8988T (cell line): Measurements from ENCODE around the gene CNTN2.

Experiments used
- DNase-seq: peaks from one replicate; pipeline ENCODE4 v3.0.0; 2011

CNTN2 gene

DNA sequence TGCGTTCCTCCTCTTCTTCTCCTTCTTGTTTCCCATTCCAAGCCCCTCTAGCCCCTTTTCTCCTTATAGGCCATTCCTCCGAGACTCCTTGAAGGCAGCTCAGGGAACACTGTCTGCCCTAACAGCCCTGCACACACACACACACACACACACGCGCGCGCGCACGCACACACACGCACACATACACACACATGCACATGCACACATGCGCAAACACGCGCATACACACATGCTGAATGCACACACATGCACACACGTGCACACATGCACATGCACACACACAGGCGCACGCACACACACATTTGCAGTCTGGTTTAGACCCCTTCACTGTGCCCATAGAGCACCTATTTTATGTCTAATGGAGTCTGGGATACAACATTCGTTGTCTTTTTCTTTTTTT, 17.8 kb upstream of the CNTN2 start:
- no peak for DNase-seq

DNA sequence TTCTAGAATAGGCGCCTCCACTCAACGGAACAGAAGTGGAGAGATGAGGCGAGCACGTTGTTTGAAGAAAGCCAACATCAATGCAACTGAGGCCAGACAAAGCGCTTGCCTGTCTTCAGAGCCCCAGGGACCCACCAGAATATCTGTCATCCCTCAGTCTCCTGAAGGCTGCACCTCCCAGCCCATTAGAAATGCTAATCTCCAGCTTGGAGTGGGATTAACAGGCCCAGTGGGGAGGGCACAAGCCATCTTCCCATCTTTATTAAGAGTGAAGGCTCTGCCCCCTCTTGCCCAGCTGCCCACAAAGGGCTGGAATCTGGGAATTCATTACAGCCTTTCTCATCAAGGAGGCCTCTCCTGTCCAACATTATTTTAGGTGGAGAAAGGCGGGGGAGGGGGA, 16.8 kb upstream of the CNTN2 start:
- DNase-seq: no peak

DNA sequence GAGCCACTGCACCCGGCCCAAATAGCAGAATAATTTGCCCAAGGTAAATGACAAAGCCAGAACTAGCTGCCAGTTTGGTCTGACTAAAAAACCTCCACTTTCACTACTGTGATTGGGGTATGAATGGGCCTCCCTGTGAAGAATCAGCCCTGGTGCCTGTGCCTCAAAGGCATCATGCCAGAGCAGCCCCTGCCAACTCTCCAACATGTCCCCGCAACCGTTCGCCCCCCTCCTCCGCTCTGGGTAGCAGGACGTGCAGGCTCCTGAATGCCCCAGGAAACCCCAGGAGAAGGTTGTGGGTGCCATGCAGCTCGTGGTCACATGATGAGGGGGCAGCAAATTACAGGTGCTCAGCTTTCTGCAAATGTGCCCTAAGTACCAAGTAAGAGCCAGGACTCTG, 14.6 kb upstream of the CNTN2 start:
- DNase-seq: no peak

DNA sequence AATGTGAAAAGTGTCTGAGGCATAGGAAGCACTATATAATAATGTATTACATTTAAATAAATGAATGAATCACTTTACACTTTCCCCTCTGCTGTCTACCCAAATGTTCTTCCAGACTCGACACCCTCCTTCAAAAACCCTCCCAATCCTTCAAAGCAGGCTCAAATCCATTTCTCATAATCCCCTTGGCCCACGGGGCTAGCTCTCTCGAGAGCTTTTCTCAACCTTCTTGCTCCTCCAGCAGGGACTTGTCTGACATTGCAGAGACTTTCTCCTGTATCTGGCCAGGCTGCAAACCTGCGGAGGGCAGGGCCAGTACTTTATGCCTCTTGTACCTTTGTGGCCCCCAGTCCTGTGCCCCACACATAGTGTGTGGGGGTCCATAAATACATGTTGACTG, 14.1 kb upstream of the CNTN2 start:
- no peak for DNase-seq

DNA sequence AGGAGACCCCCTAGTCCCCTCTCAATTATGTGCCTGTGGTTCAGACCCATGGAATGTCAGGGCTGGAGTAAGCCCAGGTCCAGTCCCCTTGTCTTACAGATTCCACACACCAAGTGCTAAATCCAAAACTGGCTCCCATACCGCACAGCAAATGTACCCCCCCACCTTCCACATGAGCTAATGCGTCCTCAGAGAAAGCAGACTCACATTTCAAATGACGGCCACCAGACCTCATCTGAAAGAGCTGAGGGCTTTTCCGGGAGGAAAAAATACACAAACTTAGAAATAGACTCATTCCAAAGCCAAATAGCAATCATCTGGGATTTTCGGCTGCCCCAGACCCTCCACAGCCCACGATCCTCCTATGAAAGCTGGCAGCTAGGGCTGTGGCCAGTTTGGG, 12.8 kb upstream of the CNTN2 start:
- DNase-seq: no peak

DNA sequence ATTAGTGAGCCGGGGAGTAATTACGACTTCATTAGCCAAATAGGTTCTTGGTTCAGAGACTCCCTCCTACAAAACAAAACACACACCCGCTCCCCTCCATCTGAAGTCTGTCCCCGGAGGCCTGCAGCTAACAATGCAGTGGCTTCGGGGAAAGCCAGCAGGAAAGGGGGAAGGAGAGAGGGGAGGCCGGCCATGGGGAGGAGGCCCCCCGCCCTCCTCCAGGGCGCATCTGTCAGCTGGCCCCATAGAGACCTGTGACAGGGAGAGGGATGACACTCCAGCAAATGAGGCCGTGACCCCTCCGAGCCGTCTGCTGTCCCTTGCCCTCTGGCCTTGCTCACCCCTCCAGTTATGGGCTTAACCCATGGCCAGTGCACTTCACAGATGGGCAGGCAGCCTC, 12.1 kb upstream of the CNTN2 start:
- DNase-seq: no peak

DNA sequence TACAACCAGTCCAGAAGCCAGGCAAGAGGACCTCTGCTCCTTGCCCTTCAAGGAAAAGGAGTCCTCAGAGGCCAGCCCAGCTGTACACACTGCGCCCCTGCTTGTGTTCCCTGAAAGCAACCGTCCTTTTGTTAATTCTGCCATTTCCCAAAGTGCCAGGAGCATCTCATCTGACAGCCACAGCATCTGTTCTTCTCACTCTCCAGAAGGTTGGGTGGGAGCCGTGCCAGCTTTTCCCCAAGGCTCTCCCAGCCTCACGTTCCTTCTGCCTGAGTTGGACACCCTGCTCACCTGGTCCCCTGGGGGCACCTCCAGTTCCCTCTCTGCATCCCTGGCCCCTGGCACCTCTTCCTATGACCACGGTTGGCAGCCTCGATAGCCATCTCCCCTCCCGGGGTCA, 10.5 kb upstream of the CNTN2 start:
- DNase-seq: no peak

DNA sequence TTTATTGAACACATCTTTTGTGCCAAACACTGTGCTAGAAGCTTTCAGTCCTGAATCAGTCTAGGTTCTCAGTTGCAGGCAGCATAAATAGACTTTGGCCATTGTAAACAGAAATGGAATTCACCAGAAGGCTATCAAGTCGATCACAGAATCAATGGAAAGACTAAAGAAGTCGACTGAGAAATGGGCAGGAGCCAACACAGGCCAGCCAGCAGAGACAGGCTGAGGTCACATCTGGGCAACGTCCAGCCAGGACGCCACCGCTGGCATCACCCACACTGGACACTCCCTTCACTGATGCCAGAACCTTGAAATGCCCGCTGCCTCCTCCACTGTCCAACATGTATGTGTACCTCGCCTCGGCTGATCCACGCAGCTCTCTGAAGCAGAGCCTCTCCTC, 5.5 kb upstream of the CNTN2 start:
- no peak for DNase-seq

DNA sequence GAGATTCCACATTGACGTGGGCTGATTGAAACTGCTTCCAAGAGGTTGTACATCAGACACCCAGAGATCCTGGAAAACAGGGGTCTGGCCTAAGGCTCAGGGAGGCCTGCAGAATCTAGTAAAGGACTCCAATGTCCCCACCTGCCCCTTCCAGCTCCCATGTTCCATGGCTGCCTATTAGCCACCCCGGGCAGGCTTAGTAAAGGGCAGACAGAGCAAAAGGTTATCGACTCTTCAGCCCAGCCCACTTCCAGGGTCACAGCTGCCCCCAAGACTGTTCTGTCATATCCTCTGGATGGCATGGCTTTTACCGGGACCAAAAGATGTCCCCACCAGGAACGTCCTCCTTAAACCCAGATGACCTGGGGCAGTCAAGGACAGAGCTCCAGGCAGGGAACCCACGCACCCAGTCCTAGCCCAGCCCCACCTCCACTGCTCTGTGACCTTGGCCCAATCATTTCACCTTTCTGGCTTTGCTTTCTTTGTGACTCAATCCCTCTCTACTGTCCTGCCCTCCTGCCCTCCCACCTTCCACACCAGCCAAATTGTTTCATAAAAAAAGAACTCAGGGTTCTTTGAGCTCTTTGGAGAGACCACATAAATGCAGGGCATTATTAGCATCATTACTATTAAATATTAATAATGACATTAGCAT, 4.8 kb upstream of the CNTN2 start:
- DNase-seq: no peak

DNA sequence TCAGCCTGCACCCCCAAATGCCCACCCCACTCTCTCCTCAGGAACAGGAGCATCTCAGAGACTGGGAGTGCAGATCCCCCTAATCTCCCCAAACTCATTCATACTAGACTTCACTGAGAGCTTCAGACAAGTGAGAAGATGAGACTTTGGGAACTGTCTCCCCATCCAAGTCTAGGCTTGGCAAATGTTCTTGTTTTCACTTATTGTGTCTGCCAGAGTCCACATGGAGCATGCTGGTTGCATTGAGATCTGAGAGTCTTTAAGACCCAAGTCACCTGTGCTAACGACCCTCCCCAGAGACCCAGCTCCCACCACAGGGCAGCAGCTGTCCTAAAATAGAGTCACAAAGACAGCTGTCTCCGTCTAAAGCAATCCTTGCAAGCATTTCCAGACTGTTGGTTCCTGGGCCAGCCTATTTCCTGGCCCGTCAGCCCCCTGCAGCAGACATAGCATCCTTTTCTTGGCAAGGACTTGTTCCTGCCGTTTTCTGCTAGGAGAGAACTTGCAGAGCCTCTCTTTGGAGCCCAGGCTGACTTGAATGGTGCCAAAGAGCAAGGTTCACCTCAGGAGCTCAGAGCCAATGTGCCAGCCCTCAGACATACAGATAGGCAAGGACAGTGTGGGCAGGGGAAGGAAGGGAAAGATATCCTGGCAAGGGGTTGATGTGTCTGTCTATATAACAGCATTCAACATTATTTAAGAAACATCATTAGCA, 1.9 kb upstream of the CNTN2 start:
- DNase-seq: no peak

DNA sequence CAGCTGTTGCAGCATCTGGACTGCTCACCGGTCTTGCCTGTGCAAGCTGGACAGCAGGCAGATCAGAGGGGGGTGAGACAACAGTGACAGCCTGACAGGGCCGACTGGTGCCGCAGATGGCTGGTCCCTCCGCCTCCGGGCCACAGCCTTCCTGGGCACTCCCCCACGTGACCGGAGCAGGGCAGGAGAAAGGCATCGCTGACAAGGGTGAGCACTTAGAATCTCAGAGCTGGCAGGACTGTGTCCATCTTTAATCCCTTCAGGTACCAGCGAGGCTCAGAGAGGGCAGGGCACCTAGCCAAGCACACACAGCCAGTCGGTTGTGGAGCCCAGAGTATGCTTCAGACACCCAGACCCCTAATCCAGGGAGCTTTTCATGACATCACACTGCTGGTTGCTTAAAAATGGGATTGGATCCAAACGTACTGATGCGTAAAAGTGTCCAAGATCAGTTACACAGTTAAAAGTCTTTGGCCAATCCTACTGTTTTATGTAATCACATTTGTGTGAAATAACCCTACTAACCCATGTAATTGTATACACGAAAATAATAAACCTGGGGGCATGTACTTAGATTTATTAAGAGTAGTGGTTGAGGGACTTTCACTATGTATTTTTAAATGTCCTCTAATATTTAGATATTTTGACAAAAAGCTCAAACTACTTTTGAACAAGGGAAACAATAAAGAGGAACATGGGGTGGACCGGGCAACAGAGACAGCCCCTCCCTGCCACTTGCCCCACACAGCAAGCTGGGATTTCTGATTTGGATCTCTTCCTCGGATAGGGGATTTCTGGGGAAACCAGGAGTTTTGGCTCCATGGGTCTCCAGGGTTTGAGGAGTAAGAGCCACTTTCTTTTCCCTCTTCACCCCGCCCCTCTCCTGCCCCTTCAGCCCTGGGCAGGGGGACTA, 758 bp upstream of the CNTN2 start:
- DNase-seq: no peak

DNA sequence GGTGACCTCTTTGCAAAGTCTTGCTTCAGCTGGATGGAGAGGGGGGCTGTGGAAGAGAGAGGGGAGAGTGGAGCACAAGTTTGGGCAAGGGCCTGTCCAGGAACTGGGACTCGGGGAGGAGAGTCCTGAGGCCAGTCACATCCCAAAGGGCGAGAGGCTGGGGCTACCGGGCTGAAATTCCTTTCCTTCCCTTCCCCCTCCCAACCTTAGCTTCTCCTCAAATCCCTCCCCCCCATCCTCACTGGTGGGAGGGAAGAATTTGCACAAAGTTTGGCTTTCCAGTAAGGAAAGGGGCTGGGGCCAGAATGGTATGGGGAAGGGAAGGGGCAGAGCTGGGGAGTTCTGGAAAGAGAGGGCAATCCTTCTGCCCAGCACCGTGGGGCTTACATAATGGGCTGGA, 854 bp downstream of the CNTN2 start:
- DNase-seq: no peak

DNA sequence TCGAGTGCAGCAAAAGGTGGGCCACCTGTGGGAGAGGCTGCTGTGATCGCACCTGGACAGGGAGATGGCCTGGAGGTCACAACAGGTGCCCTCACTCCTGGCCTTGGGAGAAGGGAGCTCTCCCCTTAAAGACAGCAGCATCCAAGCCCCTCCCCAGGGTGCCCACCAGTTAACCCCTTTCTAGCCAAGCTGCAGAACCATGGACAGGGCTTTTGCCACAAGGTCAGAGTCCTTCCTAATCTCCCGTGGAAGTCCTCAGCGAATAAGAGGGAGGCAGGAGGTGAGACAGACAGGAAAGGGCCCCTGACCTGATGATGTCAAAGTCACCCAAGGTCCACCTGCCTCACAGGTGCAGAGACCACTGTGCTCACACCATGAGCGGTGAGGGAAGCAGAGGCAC, 1.7 kb downstream of the CNTN2 start:
- no peak for DNase-seq

DNA sequence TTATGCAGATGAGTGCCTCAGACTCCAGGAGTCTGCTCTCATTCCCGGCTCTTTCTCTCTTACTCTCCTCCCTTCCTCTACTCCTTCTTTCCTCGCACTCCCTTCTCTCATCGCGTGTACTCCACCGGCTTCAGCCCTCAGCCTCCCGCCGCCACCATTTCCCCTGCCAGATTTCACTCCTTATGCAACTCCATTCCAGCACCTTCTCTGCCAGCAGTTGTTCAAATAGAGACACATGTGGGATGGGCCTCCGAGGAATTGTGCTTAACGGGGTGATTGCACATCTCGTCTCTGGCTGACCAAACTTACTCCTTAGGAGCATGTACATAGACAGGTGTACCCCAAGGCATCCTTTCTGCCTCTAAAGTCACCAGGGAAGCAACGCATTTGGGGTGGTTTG, 2.1 kb downstream of the CNTN2 start:
- no peak for DNase-seq

DNA sequence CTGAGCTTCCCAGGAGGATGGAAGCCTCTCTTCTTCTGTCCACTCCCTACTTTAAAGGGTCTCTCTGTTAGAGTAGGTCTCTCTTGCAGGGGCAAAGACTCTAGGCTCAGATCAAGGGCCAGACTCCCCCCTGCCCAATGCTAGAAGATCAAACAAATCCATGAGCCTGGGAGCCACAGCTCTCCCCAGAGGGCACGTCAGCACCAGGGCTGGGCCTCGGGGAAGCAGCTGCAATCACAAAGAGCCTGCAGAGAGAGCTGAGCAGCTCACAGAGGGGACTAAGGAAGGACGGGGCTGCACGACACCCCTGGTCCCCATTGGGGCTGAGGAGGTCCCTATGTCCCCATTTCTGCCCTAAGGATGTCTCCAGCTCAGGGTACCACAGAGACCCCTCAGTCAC, 3.9 kb downstream of the CNTN2 start:
- DNase-seq: no peak

DNA sequence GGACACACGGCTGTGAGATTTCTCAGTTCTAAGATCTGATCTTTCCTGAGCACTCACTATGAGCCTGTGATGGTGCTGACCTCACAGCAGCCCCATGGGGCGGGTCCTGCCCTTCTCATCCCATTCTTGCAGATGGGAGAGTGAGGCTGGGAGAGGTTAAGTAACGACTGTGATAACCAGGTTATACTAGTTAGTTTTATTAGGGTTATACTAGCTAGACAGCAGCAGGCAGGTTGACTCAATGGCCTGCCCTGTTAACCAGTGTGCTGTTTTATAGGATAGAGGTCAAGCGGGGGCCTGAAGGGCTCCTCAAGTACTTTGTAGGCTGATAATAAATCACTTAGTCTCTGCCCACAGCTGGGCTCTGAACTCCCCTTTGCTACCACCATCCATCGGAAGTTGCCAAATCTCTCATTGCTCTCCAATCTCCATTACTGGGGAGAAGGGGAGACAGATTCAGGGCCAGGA, 4.8 kb downstream of the CNTN2 start:
- no peak for DNase-seq

DNA sequence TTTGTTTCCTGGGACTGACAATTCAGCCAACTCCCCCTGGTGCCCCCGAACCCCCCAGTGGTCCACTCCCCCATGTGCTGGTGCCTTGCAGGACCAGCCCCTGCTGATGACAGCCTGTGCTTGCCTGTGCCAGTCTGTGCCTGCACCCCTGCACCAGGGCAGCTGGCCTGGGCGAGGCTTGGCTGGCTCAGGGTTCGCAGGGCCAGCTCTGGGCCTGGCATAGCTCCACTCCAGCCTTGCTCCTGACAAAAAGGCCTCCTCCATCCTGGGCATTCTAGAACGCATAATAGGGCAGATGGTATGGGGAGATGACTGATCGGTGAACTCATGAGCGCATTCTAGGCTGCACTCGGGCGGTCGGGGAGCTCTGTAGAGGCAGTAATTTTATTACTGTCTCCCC, 5.4 kb downstream of the CNTN2 start:
- DNase-seq: no peak

DNA sequence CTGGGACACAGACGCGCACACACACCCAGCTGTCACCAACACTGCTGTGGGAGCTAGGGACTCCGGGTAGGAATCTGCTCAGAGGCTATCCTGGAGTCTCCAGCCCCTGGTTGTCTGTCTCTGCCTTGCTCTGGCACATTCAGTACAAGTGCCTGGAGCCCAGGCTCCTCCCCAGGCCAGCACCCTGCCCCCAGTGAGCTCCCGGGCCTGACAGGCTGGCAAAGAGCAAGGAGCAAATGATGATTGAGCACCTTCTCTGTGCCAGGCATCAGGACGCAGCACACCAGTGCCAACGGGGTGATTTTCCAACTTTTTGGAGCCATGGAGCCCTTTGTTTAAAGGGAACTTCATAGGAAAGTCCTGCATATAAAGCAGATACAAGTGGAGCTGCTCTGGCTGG, 6.5 kb downstream of the CNTN2 start:
- DNase-seq: no peak

DNA sequence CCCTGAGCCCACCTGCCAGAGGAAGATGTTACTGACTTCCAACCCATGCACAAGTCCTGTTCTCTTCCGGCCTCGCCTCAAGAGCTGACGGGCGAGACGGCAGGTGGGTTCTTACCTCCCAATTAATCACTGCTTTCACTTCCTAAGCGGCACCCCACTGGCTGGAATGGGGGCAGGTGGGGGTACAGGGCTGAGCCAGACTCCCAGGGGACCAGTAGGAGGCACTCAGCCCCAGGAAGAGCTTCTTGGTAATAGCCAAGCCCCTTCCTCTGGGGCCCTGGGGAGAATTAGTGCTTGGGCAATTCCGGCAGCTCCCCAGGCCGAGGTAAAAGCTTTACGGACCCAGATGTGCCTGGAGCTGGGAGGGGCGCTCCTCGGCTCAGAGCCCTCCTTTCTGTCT, 9.7 kb downstream of the CNTN2 start:
- DNase-seq: no peak

DNA sequence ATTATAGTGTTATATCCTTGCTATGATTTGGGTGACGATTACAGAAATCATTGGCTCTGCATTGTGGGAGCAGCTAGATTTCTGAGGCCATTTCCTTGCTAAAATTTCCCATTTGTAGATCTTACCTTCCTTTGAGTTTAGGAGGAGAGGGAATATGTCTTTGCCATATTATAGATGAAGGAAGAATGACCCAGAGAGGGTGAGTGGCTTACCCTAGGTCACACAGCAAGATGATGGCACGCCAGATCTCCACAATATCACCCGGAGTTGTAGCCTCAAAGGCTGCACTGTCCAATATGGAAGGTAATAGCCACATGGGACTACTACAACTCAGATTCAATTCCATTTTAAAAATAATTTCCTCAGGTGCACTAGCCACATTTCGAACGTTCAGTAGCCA, 10.3 kb downstream of the CNTN2 start:
- DNase-seq: no peak

DNA sequence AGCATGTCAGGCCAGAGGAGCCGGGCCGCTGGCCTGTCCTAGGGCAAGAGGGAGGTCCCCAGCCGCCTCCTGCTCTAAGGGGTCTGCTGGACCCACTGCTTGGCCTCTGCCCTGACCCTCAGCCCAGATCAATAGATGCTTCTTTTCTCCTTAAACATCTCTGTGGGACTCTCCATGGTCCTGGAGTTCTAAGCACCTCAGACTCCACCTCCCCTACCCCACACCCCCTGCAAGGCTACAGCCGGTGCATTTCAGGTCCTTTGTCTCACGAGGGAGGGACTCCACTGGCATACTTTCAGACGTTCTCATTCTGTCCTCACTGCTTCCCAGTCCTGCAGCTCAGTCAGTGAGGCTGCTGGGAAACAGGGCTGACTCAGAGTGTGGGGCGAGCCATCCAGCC, 11.0 kb downstream of the CNTN2 start:
- DNase-seq: no peak

DNA sequence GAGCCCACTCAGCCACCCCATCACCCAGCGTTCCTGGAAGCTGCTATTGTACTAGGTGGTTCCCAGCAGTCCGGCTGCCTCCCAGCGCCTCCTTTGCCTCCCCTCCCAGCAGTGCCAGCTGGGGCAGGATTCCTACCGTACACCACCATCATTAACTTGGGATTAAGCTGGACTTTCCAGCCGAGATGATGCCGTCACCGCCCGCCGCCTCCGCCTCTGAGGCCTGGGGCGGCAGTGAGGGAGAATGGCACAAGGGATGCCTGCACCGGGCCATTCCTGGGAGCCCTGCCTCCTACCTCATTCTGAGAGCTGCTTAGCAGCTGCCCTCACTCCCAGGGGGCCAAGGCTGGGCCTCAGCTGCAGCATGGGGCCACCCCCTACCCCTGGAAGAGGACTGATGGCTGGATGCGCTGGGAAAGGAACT, 13.2 kb downstream of the CNTN2 start:
- DNase-seq: no peak

DNA sequence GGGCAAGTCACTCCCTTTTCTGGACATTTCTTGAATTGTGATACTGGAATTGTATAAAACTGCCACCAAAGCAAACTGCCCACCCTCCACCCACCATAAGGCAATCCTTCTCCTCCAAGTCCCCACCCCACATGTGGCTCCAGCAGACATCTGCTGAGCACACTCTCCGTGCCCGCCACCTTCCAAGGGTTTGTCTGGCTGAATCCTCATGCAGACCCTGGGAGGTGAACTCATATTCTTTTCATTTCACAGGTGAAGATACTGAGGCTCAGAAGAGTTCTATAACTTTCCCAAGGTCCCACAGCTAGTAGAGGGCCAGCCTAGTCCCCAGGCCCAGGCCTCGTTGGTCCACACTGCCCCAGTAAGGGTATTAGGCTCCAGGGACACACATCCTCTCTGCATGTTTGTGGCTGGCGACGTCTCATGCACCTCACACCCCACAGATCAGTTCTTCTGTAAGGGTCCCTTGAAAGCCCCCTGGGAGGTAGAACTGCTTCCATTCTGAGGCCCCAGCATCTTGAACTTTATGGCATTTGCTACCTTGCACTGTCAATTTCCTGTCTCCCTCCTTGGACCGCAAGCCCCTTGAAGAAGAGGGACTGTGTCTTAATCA, 14.1 kb downstream of the CNTN2 start:
- DNase-seq: no peak
